Keratinocyte (primary cell): ENCODE results near the gene OS9. TPM values are rescaled to one million over a fixed set of nuclear protein-coding genes. Genes with fewer than 3 reads are reported as not detected.
"Not testable (repeated sequence)": the region's sequence is repeated elsewhere in the genome, so short reads cannot be mapped to it uniquely, and the experiment has no call there.

Experiments used
- DNase-seq: peaks from one replicate; pipeline ENCODE4 v3.0.0-alpha.2; 2011; ENCODE audit warnings: low read depth, missing footprints, low spot score
- FAIRE-seq: peaks from 2 replicates; lab custom pipeline; 2011; peaks lifted over from hg19 to GRCh38; lab: Jason Lieb, UNC
- H2AFZ ChIP-seq: 2 replicates; pipeline ENCODE4 v1.6.0; 2012; ENCODE audit warnings: low read length, control low read depth, inconsistent platforms; ENCODE audit not compliant: control insufficient read depth
- H3K27ac ChIP-seq: 2 replicates; pipeline ENCODE4 v1.5.1; 2011; ENCODE audit warnings: low read length; ENCODE audit not compliant: control insufficient read depth, insufficient read depth
- H3K27me3 ChIP-seq: 3 replicates; pipeline ENCODE4 v1.6.0; 2011; ENCODE audit warnings: low read length; ENCODE audit not compliant: control insufficient read depth, insufficient read depth; ENCODE audit errors: extremely low read depth
- H3K36me3 ChIP-seq, 2 experiments: 2 replicates in 1 of 2; 3 replicates in 1 of 2; pipeline ENCODE4 v1.5.1; 2011; ENCODE audit warnings: low read length in 2 of 2, mild to moderate bottlenecking in 1 of 2; ENCODE audit not compliant: control insufficient read depth in 2 of 2, insufficient read depth in 2 of 2; ENCODE audit errors: extremely low read depth in 1 of 2
- H3K4me1 ChIP-seq: 3 replicates; pipeline ENCODE4 v1.5.1; 2011; ENCODE audit warnings: low read length; ENCODE audit not compliant: control insufficient read depth, insufficient read depth; ENCODE audit errors: extremely low read depth
- H3K4me2 ChIP-seq: 3 replicates; pipeline ENCODE4 v1.6.0; 2011; ENCODE audit warnings: low read depth, low read length; ENCODE audit not compliant: control insufficient read depth, insufficient read depth; ENCODE audit errors: extremely low read depth
- H3K4me3 ChIP-seq, 3 experiments: fragments of 200-600 bp in 1 of 3; sonication (generic) in 1 of 3; 2 replicates in 2 of 3; 3 replicates in 1 of 3; pipeline ENCODE4 v1.5.1; 2011 to 2016; ENCODE audit warnings: low read length in 3 of 3, mild to moderate bottlenecking in 3 of 3, control low read depth in 2 of 3, inconsistent platforms in 1 of 3, low read depth in 1 of 3, mixed read lengths in 1 of 3, mixed run types in 1 of 3, moderate library complexity in 1 of 3; ENCODE audit not compliant: control insufficient read depth in 2 of 3, insufficient read depth in 2 of 3; ENCODE audit errors: extremely low read depth in 1 of 3
- H3K79me2 ChIP-seq: 2 replicates; pipeline ENCODE4 v1.6.0; 2012; ENCODE audit warnings: low read length; ENCODE audit not compliant: control insufficient read depth, insufficient read depth
- H3K9ac ChIP-seq: 3 replicates; pipeline ENCODE4 v1.6.0; 2011; ENCODE audit warnings: low read length; ENCODE audit not compliant: control insufficient read depth, insufficient read depth; ENCODE audit errors: extremely low read depth
- H3K9me1 ChIP-seq: 3 replicates; pipeline ENCODE4 v1.6.0; 2011; ENCODE audit warnings: low read length; ENCODE audit not compliant: control insufficient read depth, insufficient read depth; ENCODE audit errors: extremely low read depth
- H3K9me3 ChIP-seq: 2 replicates; pipeline ENCODE4 v1.5.1; 2012; ENCODE audit warnings: low read depth, low read length; ENCODE audit not compliant: control insufficient read depth
- H4K20me1 ChIP-seq: 3 replicates; pipeline ENCODE4 v1.6.0; 2011; ENCODE audit warnings: low read length; ENCODE audit not compliant: control insufficient read depth, insufficient read depth; ENCODE audit errors: extremely low read depth
- CTCF ChIP-seq, 3 experiments: IDR thresholded peaks in 1 of 3; conservative IDR thresholded peaks in 1 of 3; optimal IDR thresholded peaks in 1 of 3; 2 replicates in 2 of 3; 3 replicates in 1 of 3; pipeline versions ENCODE3 to v1.5.1; 2011; ENCODE audit warnings: low read length in 3 of 3, mild to moderate bottlenecking in 3 of 3, moderate library complexity in 2 of 3, control low read depth in 1 of 3, inconsistent platforms in 1 of 3; ENCODE audit not compliant: insufficient read depth in 2 of 3; ENCODE audit errors: extremely low read depth in 1 of 3
- EZH2 ChIP-seq: IDR thresholded peaks from one replicate; pipeline ENCODE4 v1.6.1; 2012; ENCODE audit warnings: inconsistent platforms, mild to moderate bottlenecking, low read length, moderate library complexity
- dilution Hi-C: fragments of 300-500 bp; cut with MboI; formaldehyde crosslinking; loops from one replicate; pipeline ENCODE4 v1.7.0; 2020; ENCODE audit warnings: low sequenced_read_pairs; ENCODE audit not compliant: extremely low pct_ligation_motif_present
- polyA minus RNA-seq, 3 experiments: library from RNA; depleted of rRNA, polyadenylated mRNA; stranded (reverse); fragments of >200 nt; gene quantifications; 1 replicate in 1 of 3; 2 replicates in 1 of 3; 3 replicates in 1 of 3; pipeline ENCODE4 v1.2.3, GENCODE V29; 2011
- polyA plus RNA-seq, 5 experiments: library from polyadenylated mRNA; depleted of rRNA in 3 of 5; stranded (reverse) in 3 of 5; stranded (forward) in 1 of 5; unstranded in 1 of 5; fragments of >200 nt; gene quantifications; 1 replicate in 1 of 5; 2 replicates in 3 of 5; 3 replicates in 1 of 5; pipeline versions ENCODE4 v1.2.1 to v1.2.3, GENCODE V29; 2011 to 2012; ENCODE audit warnings: missing spikeins in 2 of 5, low read depth in 1 of 5, low replicate concordance in 1 of 5

OS9 gene
- polyA plus RNA-seq (82.2 to 96.9 TPM (median 95.1 TPM) in 3 replicates), polyA minus RNA-seq (89.5 to 129 TPM (median 110 TPM) in 3 replicates)
- polyA plus RNA-seq (2011; ENCODE audit: low read depth), result 99.9 TPM
- 33.5 and 39.2 TPM in 2 replicates for polyA plus RNA-seq (2011; cell fraction: cytosol; rRNA removed)
- polyA plus RNA-seq (2011; cell fraction: nucleus; rRNA removed), result 228 and 250 TPM in 2 replicates
- polyA plus RNA-seq (2012; ENCODE audit: low replicate concordance), result 80.6 and 87.6 TPM in 2 replicates
- 53.9 TPM for polyA minus RNA-seq (2011; cell fraction: cytosol; rRNA and poly(A)+ RNA removed)
- polyA minus RNA-seq (2011; cell fraction: nucleus; rRNA and poly(A)+ RNA removed), result 78.2 and 114 TPM in 2 replicates

GRCh38 chr12:57693659-57694458 lies at the start of gene OS9:
Gene OS9, plus strand, starts transcription at chr12:57694132. Its CDS starts 30 bp downstream, at chr12:57694162.
- H3K4me3 ChIP-seq, result peak within 1 kb of the TSS; percentile 86 to 96 (median 94)
- no peaks in the 10 kb centered on the region for H3K9me3 ChIP-seq
- FAIRE-seq, result peak; percentile 89
- peaks cover 3 to 8% of the 10 kb centered on the region in 2 experiments for H3K36me3 ChIP-seq
- dilution Hi-C loops, result no loop called here
- no peaks in the 10 kb centered on the region for H3K27me3 ChIP-seq
- peak within 1 kb of the TSS; percentile 100 for H2AFZ ChIP-seq
- H3K27ac ChIP-seq, result peak within 1 kb of the TSS; percentile 82
- H3K9me1 ChIP-seq, result no peaks in the 10 kb centered on the region
- peaks cover 10% of the 10 kb centered on the region for H3K4me1 ChIP-seq
- H3K4me2 ChIP-seq, result peak within 1 kb of the TSS; percentile 85
- H4K20me1 ChIP-seq, result no peaks in the 10 kb centered on the region
- DNase-seq, result peak; percentile 99
- H3K79me2 ChIP-seq, result peaks cover 7% of the 10 kb centered on the region
- peak; percentile 72 to 84 (median 75) for TF ChIP-seq CTCF (optimal IDR thresholded peaks at IDR 0.05 in 1 of 3, IDR thresholded peaks at IDR 0.05 in 1 of 3, conservative IDR thresholded peaks at IDR 0.05 in 1 of 3; ENCODE audit: extremely low read depth in 1 of 3, insufficient read depth in 2 of 3, low read length in 3 of 3)
- TF ChIP-seq EZH2, result no peak
- peak within 1 kb of the TSS; percentile 93 for H3K9ac ChIP-seq

- H3K27ac ChIP-seq, H3K9me1 ChIP-seq, H3K79me2 ChIP-seq, DNase-seq, H3K4me1 ChIP-seq, H3K36me3 ChIP-seq, H3K4me2 ChIP-seq, H3K27me3 ChIP-seq, dilution Hi-C loops, H3K9me3 ChIP-seq, H4K20me1 ChIP-seq, H3K4me3 ChIP-seq, H3K9ac ChIP-seq, FAIRE-seq, H2AFZ ChIP-seq: not testable (repeated sequence)
Measured at GRCh38 chr12:57645990-57646658, 47.8 kb upstream of the OS9 start.

- not testable (repeated sequence) for FAIRE-seq
Measured at GRCh38 chr12:57646659-57647049, 47.3 kb upstream of the OS9 start.

More at GRCh38 chr12:57646659-57647049, 47.3 kb upstream of the OS9 start:
- dilution Hi-C loops, H3K27ac ChIP-seq, H3K9ac ChIP-seq, H3K4me1 ChIP-seq, H3K4me2 ChIP-seq, H3K4me3 ChIP-seq, H3K27me3 ChIP-seq, H3K36me3 ChIP-seq, H3K9me3 ChIP-seq, H3K79me2 ChIP-seq, H3K9me1 ChIP-seq, DNase-seq, H4K20me1 ChIP-seq, H2AFZ ChIP-seq: not testable (repeated sequence)
